Right ventricle myocardium superior (tissue), 1 donor: ENCODE measurements around the gene RAB6B. TPM values are rescaled to one million over a fixed set of nuclear protein-coding genes. Genes with fewer than 3 reads are reported as not detected.

Experiments
- ATAC-seq: fragments of 200-7000 bp; cut with Tn5 transposase; one replicate; pipeline ENCODE4 v1.9.1; 2020; ENCODE audit warnings: mild to moderate bottlenecking; ENCODE audit not compliant: poor library complexity
- DNase-seq: peaks from one replicate; pipeline ENCODE4 v3.0.0-alpha.2; 2020
- intact Hi-C: fragments of 100-400 bp; cut with DNase I; formaldehyde crosslinking; loops from one replicate; pipeline ENCODE4 v1.11.2; 2022
- total RNA-seq: library from RNA; stranded (reverse); fragmentation: NEBNext Ultra II Directional; extraction: Animal tissue kit (Norgen Biotek cat#: 25700); gene quantifications from one replicate; pipeline ENCODE4 v1.2.1, GENCODE V29; 2021
- donor health status: DM: no; HTN: yes; CAD: no; lungs with severe emphysema.

RAB6B gene
- total RNA-seq, 1 donor from 2014 or later, result 48.5 TPM

GRCh38 chr3:133833267-133833666 is 62.4 kb downstream of the RAB6B start:
- DNase-seq (no peak), ATAC-seq (no peak)
- intact Hi-C loops, result no loop called here

- no peak for DNase-seq
- no peak for ATAC-seq
- intact Hi-C loops, result no loop called here
Observed at GRCh38 chr3:133832802-133833144, 62.9 kb downstream of the RAB6B start.

GRCh38 chr3:133831966-133832801 is 63.5 kb downstream of the RAB6B start:
- no peak for ATAC-seq
- DNase-seq, result no peak
- intact Hi-C loops, result no loop called here

GRCh38 chr3:133830071-133830470 is 65.6 kb downstream of the RAB6B start:
- intact Hi-C loops, result no loop called here
- ATAC-seq, result peak; percentile 64
- DNase-seq, result no peak

GRCh38 chr3:133829310-133829707 is 66.4 kb downstream of the RAB6B start:
- DNase-seq, result no peak

GRCh38 chr3:133828576-133829309 is 66.9 kb downstream of the RAB6B start:
- intact Hi-C loops, result no loop called here
- peak; percentile 84 for ATAC-seq

More at GRCh38 chr3:133829310-133829707, 66.4 kb downstream of the RAB6B start:
- intact Hi-C loops, result no loop called here
- ATAC-seq, result peak; percentile 82

GRCh38 chr3:133827684-133828083 is 68.0 kb downstream of the RAB6B start:
- no peak for ATAC-seq
- no peak for DNase-seq
- intact Hi-C loops, result no loop called here

More at GRCh38 chr3:133828576-133829309, 66.9 kb downstream of the RAB6B start:
- DNase-seq, result peak; percentile 62

GRCh38 chr3:133827136-133827535 is 68.5 kb downstream of the RAB6B start:
- ATAC-seq (no peak), DNase-seq (no peak)
- intact Hi-C loops, result no loop called here

- no peak for ATAC-seq
- intact Hi-C loops, result no loop called here
- DNase-seq, result no peak
Observed at GRCh38 chr3:133825969-133826727, 69.5 kb downstream of the RAB6B start.

GRCh38 chr3:133824961-133825485 is 70.7 kb downstream of the RAB6B start:
- ATAC-seq (no peak), DNase-seq (no peak)
- intact Hi-C loops, result loop anchor here (5.0 kb wide), 2 partner anchors 67 to 102 kb away; no protein-coding TSS in a partner anchor

- DNase-seq (peak; percentile 84), ATAC-seq (peak; percentile 76)
- intact Hi-C loops, result loop anchor here (5.0 kb wide), 2 partner anchors 70 to 105 kb away; no protein-coding TSS in a partner anchor
Observed at GRCh38 chr3:133821767-133822638, 73.7 kb downstream of the RAB6B start.

- ATAC-seq (no peak), DNase-seq (no peak)
- intact Hi-C loops, result loop anchor here (5.0 kb wide), 2 partner anchors 71 to 106 kb away; no protein-coding TSS in a partner anchor
Observed at GRCh38 chr3:133820889-133821675, 74.6 kb downstream of the RAB6B start.

GRCh38 chr3:133820129-133820528 is 75.6 kb downstream of the RAB6B start:
- no peak for DNase-seq
- no peak for ATAC-seq
- intact Hi-C loops, result loop anchor here (5.0 kb wide), 2 partner anchors 72 to 107 kb away; no protein-coding TSS in a partner anchor

- intact Hi-C loops, result no loop called here
- no peak for DNase-seq
- no peak for ATAC-seq
Observed at GRCh38 chr3:133815386-133815785, 80.3 kb downstream of the RAB6B start.

GRCh38 chr3:133812872-133813271 is 82.8 kb downstream of the RAB6B start:
- intact Hi-C loops, result no loop called here
- DNase-seq (no peak), ATAC-seq (no peak)

- intact Hi-C loops, result no loop called here
- ATAC-seq (peak; percentile 100), DNase-seq (peak; percentile 97)
Observed at GRCh38 chr3:133805702-133806475, 89.8 kb downstream of the RAB6B start, which contains the start of gene SRPRB. SRPRB (plus strand) TSS chr3:133805815; CDS start chr3:133805849, 34 bp downstream.
